ENCODE data around the gene CLDN5. TPM values are rescaled to one million over a fixed set of nuclear protein-coding genes. Genes with fewer than 3 reads are reported as not detected.

The CLDN5 gene
- total RNA-seq, 1 donor from 2014 or later: 2.2 TPM

GRCh38 chr22:19492504-19493174 is 31.6 kb downstream of the CLDN5 start:
- DNase-seq (ENCODE audit: extremely low spot score, unreplicated experiment): no peak
- no peak overlapping the region for H3K27ac Mint-ChIP-seq
- no peaks in the 10 kb centered on the region for H3K36me3 Mint-ChIP-seq
- H3K4me1 Mint-ChIP-seq (ENCODE audit: unreplicated experiment): no peaks in the 10 kb centered on the region
- no peak for TF ChIP-seq CTCF (conservative IDR thresholded peaks at IDR 0.05)
- H3K27me3 Mint-ChIP-seq: no peaks in the 10 kb centered on the region
- H3K9me3 Mint-ChIP-seq: no peaks in the 10 kb centered on the region
- H3K4me3 Mint-ChIP-seq: no peak overlapping the region

GRCh38 chr22:19490628-19491230 is 33.5 kb downstream of the CLDN5 start:
- H3K4me3 Mint-ChIP-seq: no peak overlapping the region
- no peaks in the 10 kb centered on the region for H3K4me1 Mint-ChIP-seq (ENCODE audit: unreplicated experiment)
- no peaks in the 10 kb centered on the region for H3K27me3 Mint-ChIP-seq
- H3K27ac Mint-ChIP-seq: no peak overlapping the region
- DNase-seq (ENCODE audit: extremely low spot score, unreplicated experiment): no peak
- TF ChIP-seq CTCF (conservative IDR thresholded peaks at IDR 0.05): no peak
- no peaks in the 10 kb centered on the region for H3K9me3 Mint-ChIP-seq
- no peaks in the 10 kb centered on the region for H3K36me3 Mint-ChIP-seq

GRCh38 chr22:19488884-19489843 is 35.0 kb downstream of the CLDN5 start:
- no peaks in the 10 kb centered on the region for H3K36me3 Mint-ChIP-seq
- H3K27me3 Mint-ChIP-seq: no peaks in the 10 kb centered on the region
- no peak for TF ChIP-seq CTCF (conservative IDR thresholded peaks at IDR 0.05)

GRCh38 chr22:19488285-19488684 is 35.9 kb downstream of the CLDN5 start:
- no peak overlapping the region for H3K27ac Mint-ChIP-seq
- H3K4me1 Mint-ChIP-seq (ENCODE audit: unreplicated experiment): no peaks in the 10 kb centered on the region
- H3K4me3 Mint-ChIP-seq: no peak overlapping the region
- no peak for DNase-seq (ENCODE audit: extremely low spot score, unreplicated experiment)
- peaks cover 5% of the 10 kb centered on the region for H3K36me3 Mint-ChIP-seq
- no peak for TF ChIP-seq CTCF (conservative IDR thresholded peaks at IDR 0.05)
- H3K9me3 Mint-ChIP-seq: no peaks in the 10 kb centered on the region
- no peaks in the 10 kb centered on the region for H3K27me3 Mint-ChIP-seq

More at GRCh38 chr22:19488884-19489843, 35.0 kb downstream of the CLDN5 start:
- no peaks in the 10 kb centered on the region for H3K9me3 Mint-ChIP-seq
- H3K4me3 Mint-ChIP-seq: no peak overlapping the region
- no peak overlapping the region for H3K27ac Mint-ChIP-seq
- no peak for DNase-seq (ENCODE audit: extremely low spot score, unreplicated experiment)
- no peaks in the 10 kb centered on the region for H3K4me1 Mint-ChIP-seq (ENCODE audit: unreplicated experiment)

GRCh38 chr22:19483481-19484244 is 40.5 kb downstream of the CLDN5 start:
- H3K36me3 Mint-ChIP-seq: peaks cover 5% of the 10 kb centered on the region
- H3K27ac Mint-ChIP-seq: no peak overlapping the region
- H3K27me3 Mint-ChIP-seq: no peaks in the 10 kb centered on the region
- H3K9me3 Mint-ChIP-seq: no peaks in the 10 kb centered on the region
- H3K4me3 Mint-ChIP-seq: no peak overlapping the region
- H3K4me1 Mint-ChIP-seq (ENCODE audit: unreplicated experiment): peaks cover 13% of the 10 kb centered on the region
- no peak for TF ChIP-seq CTCF (conservative IDR thresholded peaks at IDR 0.05)
- no peak for DNase-seq (ENCODE audit: extremely low spot score, unreplicated experiment)
